ENCODE results near the gene SORCS1.

Gene SORCS1

GRCh38 chr10:107059872-107060271 is 104.6 kb downstream of the SORCS1 start:
- Histone ChIP-seq H3F3A (ENCODE audit: control insufficient read depth, insufficient read depth) (no peaks in the 10 kb centered on the region), H3K9me3 (ENCODE audit: control insufficient read depth, insufficient read depth, low read length) (no peaks in the 10 kb centered on the region), H3K4me2 (ENCODE audit: low read length) (no peak overlapping the region), H3K36me3 (ENCODE audit: control insufficient read depth, low read length) (no peaks in the 10 kb centered on the region), H3K79me2 (ENCODE audit: control insufficient read depth, low read length) (no peaks in the 10 kb centered on the region), H3K27ac (ENCODE audit: low read depth, low read length) (no peak overlapping the region), H3K27me3 (ENCODE audit: control insufficient read depth, low read length) (no peaks in the 10 kb centered on the region), H3K9me2 (replicated peaks; ENCODE audit: control insufficient read depth, low read length) (no peaks in the 10 kb centered on the region; the same call in 1 of the 2 replicates), H3K4me3 (ENCODE audit: low read length) (no peak overlapping the region), H3K4me1 (ENCODE audit: control insufficient read depth, low read length) (no peaks in the 10 kb centered on the region), H4K20me1 (ENCODE audit: control insufficient read depth, insufficient read depth, low read depth, low read length) (no peaks in the 10 kb centered on the region)
- TF ChIP-seq EZH2phosphoT487 (IDR thresholded peaks at IDR 0.05; ENCODE audit: borderline replicate concordance, low read length) (no peak), CTCF (IDR thresholded peaks at IDR 0.05; ENCODE audit: low read depth, low read length, poor library complexity, severe bottlenecking) (no peak)

GRCh38 chr10:107059068-107059804 is 105.3 kb downstream of the SORCS1 start:
- Histone ChIP-seq H3K4me2 (ENCODE audit: low read length) (no peak overlapping the region), H3K27me3 (ENCODE audit: control insufficient read depth, low read length) (no peaks in the 10 kb centered on the region), H3K36me3 (ENCODE audit: control insufficient read depth, low read length) (no peaks in the 10 kb centered on the region), H3K9me2 (replicated peaks; ENCODE audit: control insufficient read depth, low read length) (no peaks in the 10 kb centered on the region; the same call in 1 of the 2 replicates), H3K4me1 (ENCODE audit: control insufficient read depth, low read length) (no peaks in the 10 kb centered on the region), H4K20me1 (ENCODE audit: control insufficient read depth, insufficient read depth, low read depth, low read length) (no peaks in the 10 kb centered on the region), H3K27ac (ENCODE audit: low read depth, low read length) (no peak overlapping the region), H3K79me2 (ENCODE audit: control insufficient read depth, low read length) (no peaks in the 10 kb centered on the region), H3F3A (ENCODE audit: control insufficient read depth, insufficient read depth) (no peaks in the 10 kb centered on the region), H3K4me3 (ENCODE audit: low read length) (no peak overlapping the region), H3K9me3 (ENCODE audit: control insufficient read depth, insufficient read depth, low read length) (no peaks in the 10 kb centered on the region)
- no peak for TF ChIP-seq CTCF (IDR thresholded peaks at IDR 0.05; ENCODE audit: low read depth, low read length, poor library complexity, severe bottlenecking)
- no peak for TF ChIP-seq EZH2phosphoT487 (IDR thresholded peaks at IDR 0.05; ENCODE audit: borderline replicate concordance, low read length)

- H3K4me1 ChIP-seq (ENCODE audit: control insufficient read depth, low read length), result no peaks in the 10 kb centered on the region
- no peaks in the 10 kb centered on the region for H3K79me2 ChIP-seq (ENCODE audit: control insufficient read depth, low read length)
- H4K20me1 ChIP-seq (ENCODE audit: control insufficient read depth, insufficient read depth, low read depth, low read length), result no peaks in the 10 kb centered on the region
- H3K9me3 ChIP-seq (ENCODE audit: control insufficient read depth, insufficient read depth, low read length), result no peaks in the 10 kb centered on the region
- no peak overlapping the region for H3K4me2 ChIP-seq (ENCODE audit: low read length)
- H3K9me2 ChIP-seq (replicated peaks; ENCODE audit: control insufficient read depth, low read length), result no peaks in the 10 kb centered on the region; the same call in 1 of the 2 replicates
- H3K27ac ChIP-seq (ENCODE audit: low read depth, low read length), result no peak overlapping the region
- no peaks in the 10 kb centered on the region for H3F3A ChIP-seq (ENCODE audit: control insufficient read depth, insufficient read depth)
- TF ChIP-seq CTCF (IDR thresholded peaks at IDR 0.05; ENCODE audit: low read depth, low read length, poor library complexity, severe bottlenecking) (no peak), EZH2phosphoT487 (IDR thresholded peaks at IDR 0.05; ENCODE audit: borderline replicate concordance, low read length) (no peak)
- H3K36me3 ChIP-seq (ENCODE audit: control insufficient read depth, low read length), result no peaks in the 10 kb centered on the region
- H3K4me3 ChIP-seq (ENCODE audit: low read length), result no peak overlapping the region
- no peaks in the 10 kb centered on the region for H3K27me3 ChIP-seq (ENCODE audit: control insufficient read depth, low read length)
Observed at GRCh38 chr10:107058331-107058730, 106.2 kb downstream of the SORCS1 start.
